HepG2 (cell line): ENCODE data around the gene CD58. TPM values are rescaled to one million over a fixed set of nuclear protein-coding genes. Genes with fewer than 3 reads are reported as not detected.

Source experiments
- ATRX ChIP-seq: sonication (generic); formaldehyde crosslinking; IDR thresholded peaks from 2 replicates; pipeline ENCODE4 v1.4.0; 2020; ENCODE audit warnings: missing genetic modification reagents, borderline replicate concordance
- GTF3A ChIP-seq: sonication (generic); formaldehyde crosslinking; conservative IDR thresholded peaks from 2 replicates; pipeline ENCODE4 v1.4.0; 2020; ENCODE audit warnings: mild to moderate bottlenecking, missing genetic modification reagents
- HNRNPH1 ChIP-seq: fragments of 200-400 bp; formaldehyde crosslinking; optimal IDR thresholded peaks from 2 replicates; pipeline ENCODE3; 2017; ENCODE audit warnings: mild to moderate bottlenecking, low read depth, low read length
- KDM2A ChIP-seq: sonication (generic); formaldehyde crosslinking; IDR thresholded peaks from 2 replicates; pipeline ENCODE4 v1.4.0; 2020; ENCODE audit warnings: low read depth, missing genetic modification reagents, borderline replicate concordance
- MEIS1 ChIP-seq: sonication (generic); formaldehyde crosslinking; IDR thresholded peaks from 2 replicates; pipeline ENCODE4 v1.9.0; 2021; ENCODE audit warnings: mild to moderate bottlenecking, missing genetic modification reagents, moderate library complexity, borderline replicate concordance
- NBN ChIP-seq: fragments of 450-650 bp; conservative IDR thresholded peaks from 2 replicates; pipeline ENCODE4 v1.6.1; 2017
- REPIN1 ChIP-seq: sonication (generic); formaldehyde crosslinking; IDR thresholded peaks from 2 replicates; pipeline ENCODE4 v1.8.0; 2022; ENCODE audit warnings: missing genetic modification reagents, low read depth, mild to moderate bottlenecking, borderline replicate concordance
- SCMH1 ChIP-seq: sonication (generic); formaldehyde crosslinking; IDR thresholded peaks from 2 replicates; pipeline ENCODE4 v1.9.0; 2021; ENCODE audit warnings: missing genetic modification reagents, mild to moderate bottlenecking, borderline replicate concordance
- TCF12 ChIP-seq, 2 experiments: fragments of 450-650 bp in 1 of 2; sonication (generic) in 1 of 2; formaldehyde crosslinking in 1 of 2; IDR thresholded peaks; 2 replicates each; pipeline versions ENCODE4 v1.6.1 to v1.8.0; 2017 to 2022; ENCODE audit warnings: antibody characterized with exemption in 1 of 2, mild to moderate bottlenecking in 1 of 2, missing genetic modification reagents in 1 of 2, moderate library complexity in 1 of 2
- ZFP82 ChIP-seq: sonication (generic); formaldehyde crosslinking; IDR thresholded peaks from 2 replicates; pipeline ENCODE4 v1.5.1; 2020; ENCODE audit warnings: mild to moderate bottlenecking, missing genetic modification reagents, borderline replicate concordance
- ZNF331 ChIP-seq: sonication (generic); formaldehyde crosslinking; IDR thresholded peaks from 2 replicates; pipeline ENCODE4 v1.4.0; 2020; ENCODE audit warnings: missing genetic modification reagents
- ZNF33A ChIP-seq: sonication (generic); formaldehyde crosslinking; IDR thresholded peaks from 2 replicates; pipeline ENCODE4 v1.5.1; 2020; ENCODE audit warnings: missing genetic modification reagents, mild to moderate bottlenecking, moderate library complexity, borderline replicate concordance
- ZSCAN29 ChIP-seq: sonication (generic); formaldehyde crosslinking; conservative IDR thresholded peaks from 2 replicates; pipeline ENCODE4 v1.4.0; 2020; ENCODE audit warnings: mild to moderate bottlenecking, missing genetic modification reagents
- polyA plus RNA-seq, 8 experiments: library from polyadenylated mRNA; depleted of rRNA in 3 of 8; stranded (reverse) in 7 of 8; unstranded in 1 of 8; fragments of >200 nt; fragmentation: Illumina TruSeq in 4 of 8; extraction: Trizol in 4 of 8; gene quantifications; 2 replicates each; pipeline versions ENCODE4 v1.2.1 to v1.2.3, GENCODE V29; 2011 to 2016; ENCODE audit warnings: low read depth in 4 of 8, missing spikeins in 1 of 8, mixed read lengths in 1 of 8; ENCODE audit not compliant: insufficient read depth in 1 of 8
- total RNA-seq, 5 experiments: library from RNA; depleted of rRNA; stranded (reverse); fragments of >200 nt; fragmentation: Illumina TruSeq; extraction: Trizol; gene quantifications; 2 replicates each; pipeline ENCODE4 v1.2.3, GENCODE V29; 2016; ENCODE audit warnings: low read depth in 1 of 5
- TF ChIP-seq, protein P1 (sequence below): conservative IDR thresholded peaks from 2 replicates; pipeline ENCODE4 v1.6.1; 2018; ENCODE audit warnings: missing genetic modification reagents
- TF ChIP-seq, protein P2 (sequence below): sonication (generic); formaldehyde crosslinking; IDR thresholded peaks from 2 replicates; pipeline ENCODE4 v1.4.0; 2020; ENCODE audit warnings: missing genetic modification reagents, borderline replicate concordance
- TF ChIP-seq, protein P3 (sequence below), 2 experiments: sonication (generic) in 1 of 2; formaldehyde crosslinking in 1 of 2; IDR thresholded peaks; 2 replicates each; pipeline versions ENCODE4 v1.4.0 to v1.6.1; 2018 to 2020; ENCODE audit warnings: missing genetic modification reagents in 2 of 2, borderline replicate concordance in 1 of 2, low read depth in 1 of 2, mild to moderate bottlenecking in 1 of 2, missing biosample characterization in 1 of 2
- TF ChIP-seq, protein P4 (sequence below): sonication (generic); formaldehyde crosslinking; IDR thresholded peaks from 2 replicates; pipeline ENCODE4 v1.8.0; 2022; ENCODE audit warnings: missing genetic modification reagents, mild to moderate bottlenecking, moderate library complexity, borderline replicate concordance
- TF ChIP-seq, protein P5 (sequence below): sonication (generic); formaldehyde crosslinking; IDR thresholded peaks from 2 replicates; pipeline ENCODE4 v1.8.1; 2023; ENCODE audit warnings: missing genetic modification reagents, mild to moderate bottlenecking, borderline replicate concordance

CD58 gene
- total and polyA plus RNA-seq, 2 of the 13 experiments (the other 11 are each of a cell fraction or from before 2014, with no cell fraction given), result 9.4 to 13.5 TPM

DNA sequence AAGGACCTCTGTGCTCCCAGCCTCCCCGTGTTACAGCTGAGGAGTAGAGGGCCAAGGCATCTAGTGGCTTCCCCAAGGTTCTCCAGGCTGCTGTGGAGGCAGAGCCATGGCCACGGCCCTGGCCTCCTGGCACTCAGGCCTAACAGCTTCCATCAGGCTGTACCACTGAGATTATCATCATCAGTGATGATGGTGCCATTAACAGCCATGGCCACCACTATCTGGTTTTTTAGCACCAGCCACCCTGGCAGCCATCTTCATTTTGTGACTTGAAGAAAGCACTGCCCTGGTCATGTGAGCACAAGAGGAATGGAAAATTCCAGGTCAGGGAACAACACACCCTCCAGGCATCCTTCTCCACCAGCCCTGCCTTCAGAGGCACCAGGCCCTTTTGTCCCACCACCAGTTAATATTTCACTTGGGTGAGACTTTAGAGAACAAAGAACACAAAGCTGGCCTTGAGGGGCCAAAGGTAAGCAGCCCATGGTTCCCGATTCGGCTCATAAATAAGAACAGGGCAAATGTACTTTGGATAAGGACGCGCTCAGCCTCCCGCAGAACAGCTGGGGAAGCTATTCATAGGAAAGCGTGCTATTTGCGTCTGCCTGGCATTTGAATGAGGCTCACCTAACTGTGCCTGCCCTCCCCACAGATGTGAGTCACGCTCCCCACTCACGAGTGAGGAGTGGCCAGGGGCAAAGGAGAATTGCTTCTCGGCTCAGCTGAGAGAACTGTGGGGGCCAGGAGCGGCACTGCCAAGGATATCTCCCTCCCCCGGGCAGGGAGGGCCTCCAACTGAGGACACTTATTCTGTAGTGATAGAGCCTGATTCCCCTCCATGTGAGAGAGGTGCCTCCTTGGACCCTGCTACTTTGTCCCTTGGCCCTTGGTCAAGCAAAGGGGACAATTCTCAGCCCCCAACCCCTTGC lies 95.6 kb downstream of the CD58 start (continued):
- no peak for TF ChIP-seq NBN
- TF ChIP-seq SCMH1 (CRISPR knock-in tag), result no peak
- peak; percentile 36; the same call in 1 of the 2 replicates for TF ChIP-seq REPIN1 (CRISPR knock-in tag)
- no peak; the same call in 1 of the 2 replicates for TF ChIP-seq MEIS1 (CRISPR knock-in tag)
- TF ChIP-seq, protein P1, sequence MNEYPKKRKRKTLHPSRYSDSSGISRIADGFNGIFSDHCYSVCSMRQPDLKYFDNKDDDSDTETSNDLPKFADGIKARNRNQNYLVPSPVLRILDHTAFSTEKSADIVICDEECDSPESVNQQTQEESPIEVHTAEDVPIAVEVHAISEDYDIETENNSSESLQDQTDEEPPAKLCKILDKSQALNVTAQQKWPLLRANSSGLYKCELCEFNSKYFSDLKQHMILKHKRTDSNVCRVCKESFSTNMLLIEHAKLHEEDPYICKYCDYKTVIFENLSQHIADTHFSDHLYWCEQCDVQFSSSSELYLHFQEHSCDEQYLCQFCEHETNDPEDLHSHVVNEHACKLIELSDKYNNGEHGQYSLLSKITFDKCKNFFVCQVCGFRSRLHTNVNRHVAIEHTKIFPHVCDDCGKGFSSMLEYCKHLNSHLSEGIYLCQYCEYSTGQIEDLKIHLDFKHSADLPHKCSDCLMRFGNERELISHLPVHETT (CRISPR knock-in tag), result no peak
- TF ChIP-seq ZNF331, result peak; percentile 92
- TF ChIP-seq, protein P2, sequence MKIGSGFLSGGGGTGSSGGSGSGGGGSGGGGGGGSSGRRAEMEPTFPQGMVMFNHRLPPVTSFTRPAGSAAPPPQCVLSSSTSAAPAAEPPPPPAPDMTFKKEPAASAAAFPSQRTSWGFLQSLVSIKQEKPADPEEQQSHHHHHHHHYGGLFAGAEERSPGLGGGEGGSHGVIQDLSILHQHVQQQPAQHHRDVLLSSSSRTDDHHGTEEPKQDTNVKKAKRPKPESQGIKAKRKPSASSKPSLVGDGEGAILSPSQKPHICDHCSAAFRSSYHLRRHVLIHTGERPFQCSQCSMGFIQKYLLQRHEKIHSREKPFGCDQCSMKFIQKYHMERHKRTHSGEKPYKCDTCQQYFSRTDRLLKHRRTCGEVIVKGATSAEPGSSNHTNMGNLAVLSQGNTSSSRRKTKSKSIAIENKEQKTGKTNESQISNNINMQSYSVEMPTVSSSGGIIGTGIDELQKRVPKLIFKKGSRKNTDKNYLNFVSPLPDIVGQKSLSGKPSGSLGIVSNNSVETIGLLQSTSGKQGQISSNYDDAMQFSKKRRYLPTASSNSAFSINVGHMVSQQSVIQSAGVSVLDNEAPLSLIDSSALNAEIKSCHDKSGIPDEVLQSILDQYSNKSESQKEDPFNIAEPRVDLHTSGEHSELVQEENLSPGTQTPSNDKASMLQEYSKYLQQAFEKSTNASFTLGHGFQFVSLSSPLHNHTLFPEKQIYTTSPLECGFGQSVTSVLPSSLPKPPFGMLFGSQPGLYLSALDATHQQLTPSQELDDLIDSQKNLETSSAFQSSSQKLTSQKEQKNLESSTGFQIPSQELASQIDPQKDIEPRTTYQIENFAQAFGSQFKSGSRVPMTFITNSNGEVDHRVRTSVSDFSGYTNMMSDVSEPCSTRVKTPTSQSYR (CRISPR knock-in tag), result peak; percentile 29; the same call in 1 of the 2 replicates
- TF ChIP-seq ZNF33A (CRISPR knock-in tag), result no peak
- peak; percentile 96 for TF ChIP-seq ZSCAN29 (CRISPR knock-in tag)
- no peak for TF ChIP-seq TCF12 (IDR thresholded peaks at IDR 0.05)
- peak; percentile 77; the same call in 1 of the 2 replicates for TF ChIP-seq TCF12 (CRISPR knock-in tag; IDR thresholded peaks at IDR 0.05)
- peak; percentile 81; the same call in 1 of the 2 replicates for TF ChIP-seq GTF3A (CRISPR knock-in tag)
- no peak for TF ChIP-seq ATRX (CRISPR knock-in tag)
- TF ChIP-seq, protein P3, sequence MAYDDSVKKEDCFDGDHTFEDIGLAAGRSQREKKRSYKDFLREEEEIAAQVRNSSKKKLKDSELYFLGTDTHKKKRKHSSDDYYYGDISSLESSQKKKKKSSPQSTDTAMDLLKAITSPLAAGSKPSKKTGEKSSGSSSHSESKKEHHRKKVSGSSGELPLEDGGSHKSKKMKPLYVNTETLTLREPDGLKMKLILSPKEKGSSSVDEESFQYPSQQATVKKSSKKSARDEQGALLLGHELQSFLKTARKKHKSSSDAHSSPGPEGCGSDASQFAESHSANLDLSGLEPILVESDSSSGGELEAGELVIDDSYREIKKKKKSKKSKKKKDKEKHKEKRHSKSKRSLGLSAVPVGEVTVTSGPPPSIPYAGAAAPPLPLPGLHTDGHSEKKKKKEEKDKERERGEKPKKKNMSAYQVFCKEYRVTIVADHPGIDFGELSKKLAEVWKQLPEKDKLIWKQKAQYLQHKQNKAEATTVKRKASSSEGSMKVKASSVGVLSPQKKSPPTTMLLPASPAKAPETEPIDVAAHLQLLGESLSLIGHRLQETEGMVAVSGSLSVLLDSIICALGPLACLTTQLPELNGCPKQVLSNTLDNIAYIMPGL (CRISPR knock-in tag; IDR thresholded peaks at IDR 0.05; ENCODE audit: borderline replicate concordance in 1 of 2, low read depth in 1 of 2), result peak; percentile 27 to 63; a peak in 2 of 4 replicates
- TF ChIP-seq, protein P4, sequence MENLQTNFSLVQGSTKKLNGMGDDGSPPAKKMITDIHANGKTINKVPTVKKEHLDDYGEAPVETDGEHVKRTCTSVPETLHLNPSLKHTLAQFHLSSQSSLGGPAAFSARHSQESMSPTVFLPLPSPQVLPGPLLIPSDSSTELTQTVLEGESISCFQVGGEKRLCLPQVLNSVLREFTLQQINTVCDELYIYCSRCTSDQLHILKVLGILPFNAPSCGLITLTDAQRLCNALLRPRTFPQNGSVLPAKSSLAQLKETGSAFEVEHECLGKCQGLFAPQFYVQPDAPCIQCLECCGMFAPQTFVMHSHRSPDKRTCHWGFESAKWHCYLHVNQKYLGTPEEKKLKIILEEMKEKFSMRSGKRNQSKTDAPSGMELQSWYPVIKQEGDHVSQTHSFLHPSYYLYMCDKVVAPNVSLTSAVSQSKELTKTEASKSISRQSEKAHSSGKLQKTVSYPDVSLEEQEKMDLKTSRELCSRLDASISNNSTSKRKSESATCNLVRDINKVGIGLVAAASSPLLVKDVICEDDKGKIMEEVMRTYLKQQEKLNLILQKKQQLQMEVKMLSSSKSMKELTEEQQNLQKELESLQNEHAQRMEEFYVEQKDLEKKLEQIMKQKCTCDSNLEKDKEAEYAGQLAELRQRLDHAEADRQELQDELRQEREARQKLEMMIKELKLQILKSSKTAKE (CRISPR knock-in tag), result no peak
- no peak for TF ChIP-seq HNRNPH1
- TF ChIP-seq, protein P5, sequence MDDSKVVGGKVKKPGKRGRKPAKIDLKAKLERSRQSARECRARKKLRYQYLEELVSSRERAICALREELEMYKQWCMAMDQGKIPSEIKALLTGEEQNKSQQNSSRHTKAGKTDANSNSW (CRISPR knock-in tag), result no peak
- no peak for TF ChIP-seq ZFP82 (CRISPR knock-in tag)
- peak; percentile 59; the same call in 1 of the 2 replicates for TF ChIP-seq KDM2A (CRISPR knock-in tag)
